GM19193 (cell line): Measurements from ENCODE around the gene KRT16.

Source experiments
- POLR2A ChIP-seq: IDR thresholded peaks from 4 replicates; pipeline ENCODE4 v1.6.1; 2011; ENCODE audit not compliant: insufficient read depth, insufficient read length; ENCODE audit errors: extremely low read depth

The KRT16 gene

GRCh38 chr17:41651625-41652460 lies 39.3 kb upstream of the KRT16 start:
- TF ChIP-seq POLR2A, result no peak

GRCh38 chr17:41650794-41651624 lies 38.4 kb upstream of the KRT16 start:
- TF ChIP-seq POLR2A, result no peak

GRCh38 chr17:41649923-41650519 lies 37.5 kb upstream of the KRT16 start:
- no peak for TF ChIP-seq POLR2A

- TF ChIP-seq POLR2A, result no peak
Observed at GRCh38 chr17:41648411-41649195, 36.0 kb upstream of the KRT16 start.

GRCh38 chr17:41647940-41648410 lies 35.4 kb upstream of the KRT16 start:
- TF ChIP-seq POLR2A, result no peak

GRCh38 chr17:41647038-41647813 lies 34.7 kb upstream of the KRT16 start:
- no peak for TF ChIP-seq POLR2A

- TF ChIP-seq POLR2A, result no peak
Observed at GRCh38 chr17:41642252-41643156, 29.9 kb upstream of the KRT16 start.

- TF ChIP-seq POLR2A, result no peak
Observed at GRCh38 chr17:41639492-41640473, 27.2 kb upstream of the KRT16 start.

GRCh38 chr17:41638941-41639340 lies 26.4 kb upstream of the KRT16 start:
- no peak for TF ChIP-seq POLR2A

GRCh38 chr17:41638194-41638593 lies 25.6 kb upstream of the KRT16 start:
- TF ChIP-seq POLR2A, result no peak

- TF ChIP-seq POLR2A, result no peak
Observed at GRCh38 chr17:41636652-41637051, 24.1 kb upstream of the KRT16 start.
